Muscle layer of colon (tissue), 2 donors: Measurements from ENCODE around the gene LSM10.
A peak's percentile ranks its signal among the peaks of the same experiment; 100 is the strongest.

Experiments used
- H3K27ac ChIP-seq: one replicate; pipeline ENCODE4 v1.7.0; 2013; ENCODE audit warnings: low read depth, mild to moderate bottlenecking, low read length, moderate library complexity
- H3K27me3 ChIP-seq, 2 donors: one replicate each; pipeline ENCODE4 v1.7.0; 2013; ENCODE audit warnings: low read length in 2 of 2, mild to moderate bottlenecking in 2 of 2; ENCODE audit not compliant: insufficient read depth in 2 of 2, control insufficient read depth in 1 of 2
- H3K36me3 ChIP-seq: one replicate; pipeline ENCODE4 v1.7.0; 2013; ENCODE audit warnings: mild to moderate bottlenecking, low read length; ENCODE audit not compliant: insufficient read depth
- H3K4me1 ChIP-seq: one replicate; pipeline ENCODE4 v1.7.0; 2013; ENCODE audit warnings: mild to moderate bottlenecking, low read length; ENCODE audit not compliant: insufficient read depth
- H3K4me3 ChIP-seq, 2 donors: one replicate each; pipeline ENCODE4 v1.7.0; 2013; ENCODE audit warnings: low read length in 2 of 2, low read depth in 1 of 2, mild to moderate bottlenecking in 1 of 2, moderate library complexity in 1 of 2
- H3K9ac ChIP-seq: one replicate; pipeline ENCODE4 v1.7.0; 2013; ENCODE audit warnings: low read length
- H3K9me3 ChIP-seq: one replicate; pipeline ENCODE4 v1.7.0; 2013; ENCODE audit warnings: mild to moderate bottlenecking, low read length
- donor health status: abdominal sarcoma.
- donor health status: Adenocarcinoma of cecum.

Gene LSM10

DNA sequence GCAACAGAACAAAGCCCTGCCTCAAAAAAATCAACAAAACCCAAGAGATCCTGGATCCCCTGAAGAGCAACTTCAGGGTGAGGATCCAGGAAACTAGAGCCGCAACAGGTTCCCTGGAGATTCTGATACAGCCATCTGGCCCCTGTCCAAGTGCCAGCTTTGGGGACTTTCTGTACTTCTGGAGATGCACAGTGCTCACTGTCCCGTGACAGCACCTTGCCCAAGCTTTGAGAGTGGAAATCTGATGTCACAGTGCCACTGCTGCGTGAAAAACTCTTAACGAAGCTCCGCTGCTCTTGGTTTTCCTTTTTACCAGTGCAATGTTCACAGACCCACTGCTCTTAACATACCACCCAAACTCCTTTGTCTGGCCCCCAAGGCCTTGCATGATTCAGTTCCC lies 38.3 kb downstream of the LSM10 start:
- no peaks in the 10 kb centered on the region for H3K27me3 ChIP-seq
- H3K27ac ChIP-seq = no peak overlapping the region
- H3K9me3 ChIP-seq = no peaks in the 10 kb centered on the region
- H3K4me1 ChIP-seq = no peaks in the 10 kb centered on the region
- H3K36me3 ChIP-seq = peaks cover 66% of the 10 kb centered on the region
- H3K4me3 ChIP-seq = no peak overlapping the region
- no peak overlapping the region for H3K9ac ChIP-seq

DNA sequence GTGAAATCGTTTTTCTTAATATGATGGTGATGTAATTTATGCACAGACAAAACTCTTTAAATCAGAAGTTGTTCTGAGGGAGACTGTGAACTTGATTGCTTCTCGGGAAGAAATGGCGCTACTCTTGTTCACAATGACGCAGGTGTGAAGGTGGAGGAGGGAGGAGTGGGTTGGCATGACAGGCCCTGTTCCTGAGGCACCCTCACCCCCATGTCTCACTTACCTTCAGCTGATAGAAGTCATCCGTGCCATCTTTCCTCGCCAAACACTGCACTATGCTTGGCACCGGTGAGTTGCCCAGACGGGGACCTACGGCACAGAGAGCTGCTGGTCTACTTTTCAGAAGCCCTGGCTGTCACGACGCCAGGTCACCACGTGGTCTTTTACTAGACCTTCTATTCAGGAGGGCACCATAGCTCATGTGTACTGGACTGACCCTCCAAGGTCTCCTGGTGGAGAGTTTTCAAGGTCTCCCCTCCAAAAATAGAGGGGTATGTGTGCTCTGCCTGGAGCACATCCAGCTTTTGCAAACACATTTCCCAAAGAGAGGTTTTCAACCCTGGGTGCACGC lies 39.1 kb downstream of the LSM10 start:
- Histone ChIP-seq H3K27me3 (no peaks in the 10 kb centered on the region), H3K27ac (no peak overlapping the region), H3K4me1 (no peaks in the 10 kb centered on the region), H3K9ac (no peak overlapping the region), H3K36me3 (peaks cover 74% of the 10 kb centered on the region), H3K9me3 (no peaks in the 10 kb centered on the region), H3K4me3 (no peak overlapping the region)

DNA sequence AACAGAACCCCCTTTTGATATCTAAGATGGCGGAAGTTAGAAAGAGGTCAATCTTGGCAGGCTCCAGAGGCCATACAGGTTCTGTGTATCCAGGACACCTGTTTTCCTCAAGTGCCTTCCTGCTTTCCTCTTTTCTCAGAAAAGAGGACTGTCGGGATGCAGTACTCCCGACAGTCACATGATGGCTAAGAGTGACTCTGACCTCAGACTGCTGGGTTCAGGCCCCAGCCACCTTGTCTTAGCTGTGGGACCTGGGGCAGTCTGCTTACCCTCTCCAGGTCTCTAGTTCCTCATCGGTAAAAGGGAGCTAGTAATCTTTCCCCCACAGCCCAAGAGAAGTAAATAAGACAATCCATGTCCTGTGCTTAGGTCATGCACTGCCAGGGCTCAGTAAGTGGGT lies 41.9 kb downstream of the LSM10 start:
- Histone ChIP-seq H3K36me3 (peaks cover 65% of the 10 kb centered on the region), H3K27ac (no peak overlapping the region)

DNA sequence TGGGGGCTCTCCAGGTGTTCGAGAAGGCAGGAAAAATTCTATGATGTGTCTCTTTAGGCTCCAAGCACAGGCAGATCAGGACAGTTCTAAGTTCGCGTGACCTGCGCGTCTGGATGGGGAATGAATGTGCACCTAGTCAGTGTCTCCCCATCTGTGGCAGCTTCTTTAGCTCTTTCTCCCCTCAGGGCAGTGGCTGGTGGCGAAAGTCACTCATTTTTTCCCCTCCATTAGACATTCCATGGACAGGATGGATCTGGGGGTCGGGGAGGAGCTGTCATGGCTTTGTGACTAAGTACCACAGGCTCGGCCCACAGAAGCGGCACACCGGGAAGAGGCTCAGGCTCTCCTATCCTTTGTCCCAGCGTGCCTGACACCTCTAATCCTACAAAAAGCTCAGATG lies 43.2 kb downstream of the LSM10 start:
- no peaks in the 10 kb centered on the region for H3K9me3 ChIP-seq
- no peaks in the 10 kb centered on the region for H3K27me3 ChIP-seq
- peaks cover 24% of the 10 kb centered on the region for H3K4me1 ChIP-seq
- no peak overlapping the region for H3K27ac ChIP-seq
- H3K9ac ChIP-seq = no peak overlapping the region
- peaks cover 62% of the 10 kb centered on the region for H3K36me3 ChIP-seq
- no peak overlapping the region for H3K4me3 ChIP-seq

More for the DNA sequence above, 41.9 kb downstream of the LSM10 start:
- Histone ChIP-seq H3K4me3 (no peak overlapping the region), H3K4me1 (peaks cover 13% of the 10 kb centered on the region), H3K9ac (no peak overlapping the region), H3K9me3 (no peaks in the 10 kb centered on the region), H3K27me3 (no peaks in the 10 kb centered on the region)

DNA sequence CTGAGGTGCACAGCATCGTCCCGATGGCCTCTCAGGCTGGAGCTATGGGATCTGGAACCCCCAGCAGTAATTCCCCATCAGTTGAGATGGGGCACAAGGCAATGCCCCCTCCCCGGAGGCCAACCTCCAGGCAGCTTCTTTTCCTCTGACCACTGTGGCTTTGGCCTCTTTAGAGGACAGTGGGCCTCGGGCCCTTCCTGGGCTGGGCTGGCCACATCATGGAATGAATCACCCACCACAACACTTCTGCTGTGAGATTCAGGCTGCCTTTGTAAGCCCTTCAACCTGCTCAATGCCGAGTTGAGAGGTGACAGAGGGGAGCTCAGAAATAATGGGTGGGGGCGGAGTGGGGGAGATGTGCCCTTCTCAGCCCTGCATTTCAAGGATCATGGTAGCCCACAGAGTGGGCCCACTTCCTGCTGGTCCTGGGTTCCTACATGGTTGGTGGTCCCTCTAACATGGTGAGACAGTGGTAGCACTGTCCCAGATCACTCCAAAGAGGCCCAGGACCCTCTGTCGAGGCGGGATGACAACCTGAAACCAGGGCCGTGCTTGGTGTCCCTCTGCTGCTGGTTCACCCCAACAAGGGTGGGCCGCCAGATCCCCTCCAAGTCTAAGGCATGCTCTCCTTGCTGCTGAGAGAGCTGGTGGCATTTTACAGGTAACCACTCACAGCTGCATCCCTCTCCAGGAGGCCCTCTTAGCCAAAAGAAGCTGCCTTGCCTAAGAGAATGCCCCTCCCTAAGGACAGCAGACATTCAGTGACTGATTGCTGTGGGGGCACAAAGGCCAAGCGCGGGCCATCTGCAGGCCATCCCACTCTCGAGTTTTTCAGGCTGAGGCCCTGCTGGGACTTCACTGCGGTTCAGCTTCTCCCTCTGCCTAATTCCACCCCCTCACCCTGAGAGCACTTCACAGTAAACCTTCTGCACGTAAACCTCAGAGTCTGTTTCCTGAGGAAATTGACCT lies 44.5 kb downstream of the LSM10 start:
- H3K9me3 ChIP-seq = no peaks in the 10 kb centered on the region
- peaks cover 29% of the 10 kb centered on the region for H3K4me1 ChIP-seq
- H3K9ac ChIP-seq = no peak overlapping the region
- H3K4me3 ChIP-seq = no peak overlapping the region
- H3K27me3 ChIP-seq = no peaks in the 10 kb centered on the region
- H3K27ac ChIP-seq = no peak overlapping the region
- H3K36me3 ChIP-seq = peaks cover 67% of the 10 kb centered on the region

DNA sequence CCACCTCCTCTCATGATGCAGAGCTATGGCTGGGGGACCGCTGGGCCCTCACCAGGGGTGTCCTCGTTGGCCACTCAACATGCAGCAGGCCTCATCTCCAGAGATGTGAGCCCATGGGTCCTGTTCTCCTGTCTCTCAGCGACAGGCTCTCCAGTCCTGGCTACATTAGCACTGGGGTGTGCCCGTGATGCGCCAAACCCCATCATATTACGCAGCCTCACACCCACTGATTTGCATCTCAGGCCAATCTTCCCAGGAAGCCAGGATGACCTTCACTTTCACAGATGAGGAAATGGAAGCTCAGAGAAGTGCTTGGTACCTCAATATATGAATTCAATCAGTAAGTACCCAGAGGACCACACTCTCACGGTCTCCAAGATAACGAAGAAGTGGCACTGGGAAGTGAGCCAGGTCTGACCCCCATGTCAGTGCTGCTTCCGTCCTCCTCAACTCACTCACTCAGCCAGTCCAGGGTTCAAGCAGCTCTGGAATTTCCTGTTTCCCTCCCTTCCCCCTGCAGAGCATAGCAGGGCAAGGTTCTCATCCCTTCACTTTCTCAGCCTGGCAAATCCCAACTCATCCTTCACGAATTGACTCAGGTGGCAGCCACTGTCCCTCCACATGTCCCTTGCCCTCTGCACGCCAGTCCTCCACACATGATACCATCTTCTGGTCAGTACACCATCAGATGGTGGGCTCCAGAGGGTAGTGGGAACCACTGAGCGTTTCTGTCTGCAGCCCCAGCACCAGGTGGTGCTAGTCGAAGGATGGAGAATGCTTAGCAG lies 45.4 kb downstream of the LSM10 start:
- H3K27me3 ChIP-seq = no peaks in the 10 kb centered on the region
- H3K9me3 ChIP-seq = no peaks in the 10 kb centered on the region
- H3K4me3 ChIP-seq = peak overlapping the region in 1 of 2 donors; percentile 39
- peaks cover 65% of the 10 kb centered on the region for H3K36me3 ChIP-seq
- peaks cover 29% of the 10 kb centered on the region for H3K4me1 ChIP-seq
- H3K9ac ChIP-seq = no peak overlapping the region
- no peak overlapping the region for H3K27ac ChIP-seq

DNA sequence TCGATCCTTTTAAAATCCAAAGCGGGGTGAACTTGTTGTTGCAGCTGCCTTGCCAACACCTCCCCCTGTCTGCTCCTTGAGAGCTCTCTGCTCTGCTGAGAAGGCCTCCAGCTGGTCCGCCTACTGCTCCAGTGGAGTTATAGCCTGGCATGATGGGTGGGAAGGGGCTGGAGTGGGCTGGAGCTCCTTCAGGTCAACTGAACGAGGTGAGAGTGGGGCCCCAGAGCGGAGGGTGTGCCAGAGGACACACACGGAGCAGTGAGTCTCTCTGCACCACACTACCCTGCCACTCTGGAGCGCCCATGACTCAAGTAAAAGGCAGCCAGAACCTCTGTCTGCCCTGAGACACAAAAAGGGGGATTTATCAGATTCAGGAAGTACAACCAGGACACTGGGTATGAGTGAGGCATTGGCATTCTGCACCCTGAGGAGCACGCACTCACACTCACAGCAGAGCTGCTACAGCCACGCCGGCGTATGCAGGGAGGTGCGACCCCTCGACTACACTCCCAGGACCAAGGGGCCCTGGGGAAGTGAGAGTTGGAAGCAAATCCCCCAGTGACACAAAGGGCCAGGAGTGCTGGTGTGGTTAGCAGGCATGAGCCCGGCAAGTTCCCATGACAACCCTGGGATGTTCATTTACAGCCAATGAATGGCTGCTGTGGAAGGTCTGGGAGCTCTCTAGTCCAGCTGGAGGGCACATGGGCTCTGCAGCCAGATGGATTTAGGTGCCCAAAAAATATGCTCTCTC lies 46.3 kb downstream of the LSM10 start:
- Histone ChIP-seq H3K36me3 (peaks cover 66% of the 10 kb centered on the region), H3K27me3 (no peaks in the 10 kb centered on the region), H3K27ac (peak overlapping the region; percentile 54), H3K9me3 (no peaks in the 10 kb centered on the region), H3K4me1 (peaks cover 29% of the 10 kb centered on the region), H3K9ac (no peak overlapping the region), H3K4me3 (peak overlapping the region in 1 of 2 donors; percentile 39)

DNA sequence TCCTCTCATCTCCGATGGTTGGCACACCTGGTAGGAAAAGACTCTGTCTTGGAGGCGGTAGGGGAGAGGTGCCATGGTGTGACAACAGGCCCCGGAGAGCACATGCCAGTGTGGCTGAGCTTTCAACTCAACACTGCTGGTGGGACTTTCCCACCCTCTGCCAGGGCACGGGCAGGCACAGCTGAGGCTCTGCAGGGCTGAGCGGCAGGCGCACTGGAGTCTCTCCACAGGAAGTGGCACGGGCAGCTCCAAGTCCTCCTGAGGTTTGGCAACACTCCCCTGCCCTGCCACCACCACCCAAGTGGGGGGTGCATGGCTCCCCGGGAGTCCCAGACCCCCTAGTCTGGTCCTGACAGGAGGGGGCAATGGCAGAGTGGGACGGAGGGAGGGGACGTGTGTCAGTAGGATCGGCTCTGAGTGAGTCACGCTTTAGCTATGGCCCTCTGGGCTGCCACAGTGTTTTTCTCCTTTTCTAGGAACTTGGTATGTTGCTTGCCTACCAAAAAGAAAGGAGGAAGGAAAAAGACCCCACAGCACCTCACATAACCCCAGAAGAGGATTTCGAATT lies 47.0 kb downstream of the LSM10 start:
- Histone ChIP-seq H3K4me3 (peak overlapping the region in 1 of 2 donors; percentile 39), H3K9me3 (no peaks in the 10 kb centered on the region), H3K36me3 (peaks cover 65% of the 10 kb centered on the region), H3K4me1 (peaks cover 29% of the 10 kb centered on the region), H3K27ac (peak overlapping the region; percentile 43), H3K27me3 (no peaks in the 10 kb centered on the region), H3K9ac (no peak overlapping the region)

DNA sequence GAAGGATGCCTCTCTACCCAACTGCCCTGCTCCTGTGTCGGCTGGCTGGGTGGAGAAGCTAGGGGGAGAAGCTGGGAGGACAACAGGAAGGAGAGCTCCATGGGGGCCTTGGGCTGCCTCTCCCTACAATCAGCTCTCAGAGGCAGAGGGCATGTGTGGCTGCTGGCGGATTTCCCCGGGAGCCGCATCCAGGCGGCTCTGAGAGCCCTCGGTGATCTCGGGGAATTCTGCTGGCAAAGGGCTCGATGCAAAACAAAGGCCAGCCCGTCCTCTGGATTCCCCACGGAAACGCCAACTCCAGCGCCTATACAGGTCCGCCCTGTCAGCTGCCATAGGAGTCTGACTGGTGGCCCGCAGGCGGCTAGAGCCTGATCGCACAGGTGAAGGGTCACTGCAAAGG lies 47.9 kb downstream of the LSM10 start:
- Histone ChIP-seq H3K4me1 (peaks cover 29% of the 10 kb centered on the region), H3K4me3 (no peak overlapping the region), H3K9me3 (no peaks in the 10 kb centered on the region), H3K36me3 (peaks cover 64% of the 10 kb centered on the region), H3K27me3 (no peaks in the 10 kb centered on the region), H3K9ac (no peak overlapping the region), H3K27ac (peak overlapping the region; percentile 43)

DNA sequence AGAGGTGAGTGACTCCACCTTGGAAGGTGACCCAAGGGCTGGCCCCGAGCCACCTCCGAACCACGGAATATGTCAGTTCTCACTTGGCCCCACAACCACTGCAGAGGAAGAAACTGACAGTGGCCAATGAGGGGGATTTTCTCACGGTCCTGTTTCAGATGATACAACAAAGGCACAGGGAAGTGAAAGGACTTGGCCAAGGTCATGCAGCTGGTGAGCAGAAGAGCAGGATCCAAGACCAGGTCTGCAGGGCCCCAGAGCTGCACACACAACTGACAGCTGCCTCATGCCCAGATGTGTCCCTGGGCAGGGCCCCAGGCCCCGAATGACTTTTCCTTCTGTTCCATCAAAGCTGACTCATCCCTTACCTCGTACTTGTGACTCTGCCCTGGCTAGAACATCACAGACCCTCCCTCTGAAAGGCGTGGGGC lies 48.5 kb downstream of the LSM10 start:
- peaks cover 62% of the 10 kb centered on the region for H3K36me3 ChIP-seq
- H3K27me3 ChIP-seq = no peaks in the 10 kb centered on the region
- H3K9ac ChIP-seq = no peak overlapping the region
- no peak overlapping the region for H3K27ac ChIP-seq
- no peaks in the 10 kb centered on the region for H3K9me3 ChIP-seq
- H3K4me3 ChIP-seq = no peak overlapping the region
- H3K4me1 ChIP-seq = peaks cover 29% of the 10 kb centered on the region
